ENCODE measurements around the gene TAS2R38. TPM values are rescaled to one million over a fixed set of nuclear protein-coding genes. Genes with fewer than 3 reads are reported as not detected.

Gene TAS2R38
- total RNA-seq, 1 experiment from 2014 or later, result not detected

DNA sequence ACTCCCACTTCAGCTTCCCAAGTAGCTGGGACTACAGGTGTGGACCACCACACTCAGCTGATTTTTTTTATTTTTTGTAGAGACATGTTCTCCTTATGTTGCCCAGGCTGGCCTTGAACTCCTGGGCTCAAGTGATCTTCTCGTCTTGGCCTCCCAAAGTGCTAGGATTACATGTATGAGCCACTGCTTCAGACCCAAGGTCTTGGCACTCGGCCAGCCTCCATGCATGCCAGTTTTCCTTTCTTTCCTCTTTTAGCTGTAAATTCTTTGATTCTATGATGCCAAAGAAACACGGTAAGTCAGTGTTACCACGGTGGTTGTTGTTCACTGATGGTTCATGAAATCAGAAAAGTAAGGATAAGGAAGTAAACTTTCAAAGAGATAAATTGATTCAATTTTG lies 19.1 kb upstream of the TAS2R38 start:
- ChIA-PET POLR2A (no interaction called here), CTCF (interaction anchor here (1.1 to 2.3 kb wide), 2 partner anchors 16 to 21 kb away, joined by 3 to 8 read pairs; no protein-coding TSS in a partner anchor)
- no peak for TF ChIP-seq ZNF416 (CRISPR knock-in tag; IDR thresholded peaks at IDR 0.05)
- no peak for TF ChIP-seq EMX1 (CRISPR knock-in tag; IDR thresholded peaks at IDR 0.05)
- TF ChIP-seq MYBL2 (CRISPR knock-in tag; IDR thresholded peaks at IDR 0.05), result no peak
- TF ChIP-seq, protein P1, sequence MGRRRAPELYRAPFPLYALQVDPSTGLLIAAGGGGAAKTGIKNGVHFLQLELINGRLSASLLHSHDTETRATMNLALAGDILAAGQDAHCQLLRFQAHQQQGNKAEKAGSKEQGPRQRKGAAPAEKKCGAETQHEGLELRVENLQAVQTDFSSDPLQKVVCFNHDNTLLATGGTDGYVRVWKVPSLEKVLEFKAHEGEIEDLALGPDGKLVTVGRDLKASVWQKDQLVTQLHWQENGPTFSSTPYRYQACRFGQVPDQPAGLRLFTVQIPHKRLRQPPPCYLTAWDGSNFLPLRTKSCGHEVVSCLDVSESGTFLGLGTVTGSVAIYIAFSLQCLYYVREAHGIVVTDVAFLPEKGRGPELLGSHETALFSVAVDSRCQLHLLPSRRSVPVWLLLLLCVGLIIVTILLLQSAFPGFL (CRISPR knock-in tag; IDR thresholded peaks at IDR 0.05; ENCODE audit: borderline replicate concordance), result no peak
- no peaks in the 10 kb centered on the region; the same call in 1 of the 2 replicates for H3K27me3 Mint-ChIP-seq (ENCODE audit: low read depth)
- peaks cover 10% of the 10 kb centered on the region for H3K4me1 Mint-ChIP-seq
- no peaks in the 10 kb centered on the region for H3K9me3 Mint-ChIP-seq
- no peak overlapping the region for H3K27ac Mint-ChIP-seq
- no peak overlapping the region for H3K4me3 Mint-ChIP-seq
- ATAC-seq (no peak), DNase-seq (ENCODE audit: low spot score) (no peak)
- no peaks in the 10 kb centered on the region for H3K36me3 Mint-ChIP-seq

DNA sequence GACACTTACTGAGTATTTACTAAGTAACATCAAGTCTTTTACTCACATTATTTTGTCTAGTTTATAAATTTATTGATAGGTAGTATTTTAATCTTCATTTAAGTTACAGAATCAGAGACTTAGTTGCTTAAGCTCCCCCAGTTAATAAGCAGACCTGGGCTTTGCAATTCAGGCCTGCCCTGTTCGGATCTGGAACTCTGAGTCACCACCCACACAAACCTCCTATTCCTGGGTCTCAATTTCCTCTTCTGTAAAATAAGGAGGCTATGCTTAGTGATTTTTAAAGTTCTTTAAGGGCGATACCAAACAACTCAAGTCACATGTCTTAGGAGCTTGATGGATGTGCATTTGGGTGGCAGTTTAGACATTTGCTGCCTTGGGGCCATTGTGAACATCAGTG lies 18.6 kb upstream of the TAS2R38 start:
- H3K27ac Mint-ChIP-seq, result no peak overlapping the region
- DNase-seq (ENCODE audit: low spot score), result no peak
- peaks cover 10% of the 10 kb centered on the region for H3K4me1 Mint-ChIP-seq
- no peaks in the 10 kb centered on the region for H3K9me3 Mint-ChIP-seq
- no peaks in the 10 kb centered on the region for H3K36me3 Mint-ChIP-seq
- peaks cover 3% of the 10 kb centered on the region for H3K27me3 Mint-ChIP-seq (ENCODE audit: low read depth)
- ChIA-PET POLR2A (no interaction called here), CTCF (interaction anchor here (1.1 to 2.3 kb wide), 2 partner anchors 16 to 21 kb away, joined by 3 to 8 read pairs; no protein-coding TSS in a partner anchor)
- H3K4me3 Mint-ChIP-seq, result no peak overlapping the region
- ATAC-seq, result no peak
- TF ChIP-seq, protein P2, sequence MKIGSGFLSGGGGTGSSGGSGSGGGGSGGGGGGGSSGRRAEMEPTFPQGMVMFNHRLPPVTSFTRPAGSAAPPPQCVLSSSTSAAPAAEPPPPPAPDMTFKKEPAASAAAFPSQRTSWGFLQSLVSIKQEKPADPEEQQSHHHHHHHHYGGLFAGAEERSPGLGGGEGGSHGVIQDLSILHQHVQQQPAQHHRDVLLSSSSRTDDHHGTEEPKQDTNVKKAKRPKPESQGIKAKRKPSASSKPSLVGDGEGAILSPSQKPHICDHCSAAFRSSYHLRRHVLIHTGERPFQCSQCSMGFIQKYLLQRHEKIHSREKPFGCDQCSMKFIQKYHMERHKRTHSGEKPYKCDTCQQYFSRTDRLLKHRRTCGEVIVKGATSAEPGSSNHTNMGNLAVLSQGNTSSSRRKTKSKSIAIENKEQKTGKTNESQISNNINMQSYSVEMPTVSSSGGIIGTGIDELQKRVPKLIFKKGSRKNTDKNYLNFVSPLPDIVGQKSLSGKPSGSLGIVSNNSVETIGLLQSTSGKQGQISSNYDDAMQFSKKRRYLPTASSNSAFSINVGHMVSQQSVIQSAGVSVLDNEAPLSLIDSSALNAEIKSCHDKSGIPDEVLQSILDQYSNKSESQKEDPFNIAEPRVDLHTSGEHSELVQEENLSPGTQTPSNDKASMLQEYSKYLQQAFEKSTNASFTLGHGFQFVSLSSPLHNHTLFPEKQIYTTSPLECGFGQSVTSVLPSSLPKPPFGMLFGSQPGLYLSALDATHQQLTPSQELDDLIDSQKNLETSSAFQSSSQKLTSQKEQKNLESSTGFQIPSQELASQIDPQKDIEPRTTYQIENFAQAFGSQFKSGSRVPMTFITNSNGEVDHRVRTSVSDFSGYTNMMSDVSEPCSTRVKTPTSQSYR (CRISPR knock-in tag; IDR thresholded peaks at IDR 0.05), result no peak
- TF ChIP-seq, protein P3, sequence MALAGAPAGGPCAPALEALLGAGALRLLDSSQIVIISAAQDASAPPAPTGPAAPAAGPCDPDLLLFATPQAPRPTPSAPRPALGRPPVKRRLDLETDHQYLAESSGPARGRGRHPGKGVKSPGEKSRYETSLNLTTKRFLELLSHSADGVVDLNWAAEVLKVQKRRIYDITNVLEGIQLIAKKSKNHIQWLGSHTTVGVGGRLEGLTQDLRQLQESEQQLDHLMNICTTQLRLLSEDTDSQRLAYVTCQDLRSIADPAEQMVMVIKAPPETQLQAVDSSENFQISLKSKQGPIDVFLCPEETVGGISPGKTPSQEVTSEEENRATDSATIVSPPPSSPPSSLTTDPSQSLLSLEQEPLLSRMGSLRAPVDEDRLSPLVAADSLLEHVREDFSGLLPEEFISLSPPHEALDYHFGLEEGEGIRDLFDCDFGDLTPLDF (CRISPR knock-in tag; IDR thresholded peaks at IDR 0.05), result no peak
- TF ChIP-seq ZNF416 (CRISPR knock-in tag; IDR thresholded peaks at IDR 0.05), result no peak
- TF ChIP-seq SMAD4 (CRISPR knock-in tag; IDR thresholded peaks at IDR 0.05), result no peak
- TF ChIP-seq PRRX2 (CRISPR knock-in tag; IDR thresholded peaks at IDR 0.05), result no peak
- no peak for TF ChIP-seq IRF2 (CRISPR knock-in tag; IDR thresholded peaks at IDR 0.05; ENCODE audit: borderline replicate concordance, low read depth)
- no peak for TF ChIP-seq JAZF1 (CRISPR knock-in tag; IDR thresholded peaks at IDR 0.05)
- TF ChIP-seq CREM (CRISPR knock-in tag; IDR thresholded peaks at IDR 0.05), result no peak
- TF ChIP-seq ZNF263 (CRISPR knock-in tag; IDR thresholded peaks at IDR 0.05; ENCODE audit: low read depth), result no peak
- TF ChIP-seq, protein P4, sequence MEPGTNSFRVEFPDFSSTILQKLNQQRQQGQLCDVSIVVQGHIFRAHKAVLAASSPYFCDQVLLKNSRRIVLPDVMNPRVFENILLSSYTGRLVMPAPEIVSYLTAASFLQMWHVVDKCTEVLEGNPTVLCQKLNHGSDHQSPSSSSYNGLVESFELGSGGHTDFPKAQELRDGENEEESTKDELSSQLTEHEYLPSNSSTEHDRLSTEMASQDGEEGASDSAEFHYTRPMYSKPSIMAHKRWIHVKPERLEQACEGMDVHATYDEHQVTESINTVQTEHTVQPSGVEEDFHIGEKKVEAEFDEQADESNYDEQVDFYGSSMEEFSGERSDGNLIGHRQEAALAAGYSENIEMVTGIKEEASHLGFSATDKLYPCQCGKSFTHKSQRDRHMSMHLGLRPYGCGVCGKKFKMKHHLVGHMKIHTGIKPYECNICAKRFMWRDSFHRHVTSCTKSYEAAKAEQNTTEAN (CRISPR knock-in tag; IDR thresholded peaks at IDR 0.05), result no peak
- TF ChIP-seq GRHL2 (CRISPR knock-in tag; IDR thresholded peaks at IDR 0.05; ENCODE audit: insufficient replicate concordance, severe bottlenecking), result no peak
- no peak for TF ChIP-seq CBFB (CRISPR knock-in tag; IDR thresholded peaks at IDR 0.05; ENCODE audit: low read depth)
- TF ChIP-seq, protein P5, sequence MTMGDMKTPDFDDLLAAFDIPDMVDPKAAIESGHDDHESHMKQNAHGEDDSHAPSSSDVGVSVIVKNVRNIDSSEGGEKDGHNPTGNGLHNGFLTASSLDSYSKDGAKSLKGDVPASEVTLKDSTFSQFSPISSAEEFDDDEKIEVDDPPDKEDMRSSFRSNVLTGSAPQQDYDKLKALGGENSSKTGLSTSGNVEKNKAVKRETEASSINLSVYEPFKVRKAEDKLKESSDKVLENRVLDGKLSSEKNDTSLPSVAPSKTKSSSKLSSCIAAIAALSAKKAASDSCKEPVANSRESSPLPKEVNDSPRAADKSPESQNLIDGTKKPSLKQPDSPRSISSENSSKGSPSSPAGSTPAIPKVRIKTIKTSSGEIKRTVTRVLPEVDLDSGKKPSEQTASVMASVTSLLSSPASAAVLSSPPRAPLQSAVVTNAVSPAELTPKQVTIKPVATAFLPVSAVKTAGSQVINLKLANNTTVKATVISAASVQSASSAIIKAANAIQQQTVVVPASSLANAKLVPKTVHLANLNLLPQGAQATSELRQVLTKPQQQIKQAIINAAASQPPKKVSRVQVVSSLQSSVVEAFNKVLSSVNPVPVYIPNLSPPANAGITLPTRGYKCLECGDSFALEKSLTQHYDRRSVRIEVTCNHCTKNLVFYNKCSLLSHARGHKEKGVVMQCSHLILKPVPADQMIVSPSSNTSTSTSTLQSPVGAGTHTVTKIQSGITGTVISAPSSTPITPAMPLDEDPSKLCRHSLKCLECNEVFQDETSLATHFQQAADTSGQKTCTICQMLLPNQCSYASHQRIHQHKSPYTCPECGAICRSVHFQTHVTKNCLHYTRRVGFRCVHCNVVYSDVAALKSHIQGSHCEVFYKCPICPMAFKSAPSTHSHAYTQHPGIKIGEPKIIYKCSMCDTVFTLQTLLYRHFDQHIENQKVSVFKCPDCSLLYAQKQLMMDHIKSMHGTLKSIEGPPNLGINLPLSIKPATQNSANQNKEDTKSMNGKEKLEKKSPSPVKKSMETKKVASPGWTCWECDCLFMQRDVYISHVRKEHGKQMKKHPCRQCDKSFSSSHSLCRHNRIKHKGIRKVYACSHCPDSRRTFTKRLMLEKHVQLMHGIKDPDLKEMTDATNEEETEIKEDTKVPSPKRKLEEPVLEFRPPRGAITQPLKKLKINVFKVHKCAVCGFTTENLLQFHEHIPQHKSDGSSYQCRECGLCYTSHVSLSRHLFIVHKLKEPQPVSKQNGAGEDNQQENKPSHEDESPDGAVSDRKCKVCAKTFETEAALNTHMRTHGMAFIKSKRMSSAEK (CRISPR knock-in tag; IDR thresholded peaks at IDR 0.05; ENCODE audit: borderline replicate concordance), result no peak

All from WTC11 (cell line).